Astrocyte of the cerebellum (primary cell): ENCODE results near the gene GLRA2.

ENCODE experiments used
- DNase-seq: peaks from one replicate; pipeline ENCODE4 v3.0.0-alpha.2; 2011; ENCODE audit warnings: low read depth
- H3K4me3 ChIP-seq: 2 replicates; pipeline ENCODE4 v1.5.1; 2011; ENCODE audit warnings: mild to moderate bottlenecking, low read depth, low read length, moderate library complexity
- CTCF ChIP-seq: IDR thresholded peaks from 2 replicates; pipeline ENCODE4 v1.5.1; 2012; ENCODE audit warnings: low read length, low read depth, moderate library complexity, mild to moderate bottlenecking; ENCODE audit errors: missing control alignments
- in situ Hi-C: cut with HindIII; loops from 2 replicates; pipeline ENCODE4 v1.10.0; 2017; ENCODE audit warnings: low sequenced_read_pairs

GLRA2 gene

GRCh38 chrX:14717949-14718348 lies 188.6 kb downstream of the GLRA2 start:
- DNase-seq: no peak
- in situ Hi-C loops: no loop called here
- no peak for TF ChIP-seq CTCF
- no peak overlapping the region for H3K4me3 ChIP-seq

- no peak overlapping the region for H3K4me3 ChIP-seq
- TF ChIP-seq CTCF: no peak
- DNase-seq: no peak
- in situ Hi-C loops: no loop called here
These were observed 189.1 kb downstream of the GLRA2 start for GRCh38 chrX:14718403-14718802.

- no peak overlapping the region for H3K4me3 ChIP-seq
- no peak for TF ChIP-seq CTCF
- DNase-seq: no peak
- in situ Hi-C loops: no loop called here
These were observed 199.7 kb downstream of the GLRA2 start for GRCh38 chrX:14729058-14729457.

- in situ Hi-C loops: no loop called here
- H3K4me3 ChIP-seq: no peak overlapping the region
- DNase-seq: no peak
- no peak for TF ChIP-seq CTCF
These were observed 209.3 kb downstream of the GLRA2 start for GRCh38 chrX:14738643-14739042.

- no peak for DNase-seq
- no peak for TF ChIP-seq CTCF
- no peak overlapping the region for H3K4me3 ChIP-seq
- in situ Hi-C loops: no loop called here
These were observed 224.1 kb downstream of the GLRA2 start for GRCh38 chrX:14753441-14753840.

GRCh38 chrX:14758029-14758491 lies 228.7 kb downstream of the GLRA2 start:
- no peak for TF ChIP-seq CTCF

GRCh38 chrX:14775416-14775815 lies 246.1 kb downstream of the GLRA2 start:
- no peak for TF ChIP-seq CTCF
- in situ Hi-C loops: no loop called here
- no peak for DNase-seq
- no peak overlapping the region for H3K4me3 ChIP-seq

More at GRCh38 chrX:14758029-14758491, 228.7 kb downstream of the GLRA2 start:
- in situ Hi-C loops: no loop called here
- DNase-seq: no peak
- no peak overlapping the region for H3K4me3 ChIP-seq
